ENCODE results near the gene RWDD4.
A peak's percentile ranks its signal among the peaks of the same experiment; 100 is the strongest.
"Not testable (repeated sequence)": the region's sequence is repeated elsewhere in the genome, so short reads cannot be mapped to it uniquely, and the experiment has no call there.

RWDD4 gene

DNA sequence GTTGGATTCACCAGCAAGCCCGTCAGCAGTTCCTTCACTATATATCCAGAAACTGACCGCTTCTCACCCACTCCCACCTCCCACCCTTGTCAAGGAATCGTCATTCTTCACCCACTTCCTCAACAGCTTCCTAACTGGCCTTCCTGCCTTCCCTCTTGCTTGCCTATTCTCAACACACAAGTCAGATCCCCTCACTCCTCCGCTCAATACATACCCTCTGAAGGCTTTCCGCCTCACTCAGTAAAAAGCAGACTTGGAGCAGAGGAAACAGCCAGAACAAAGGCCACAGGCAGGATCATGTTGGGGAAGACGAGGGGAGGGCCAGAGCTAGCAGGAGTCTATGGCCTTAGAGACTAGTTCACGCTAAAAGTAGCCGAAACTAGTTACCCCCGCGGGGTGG is 23.7 kb downstream of the RWDD4 start:
- DNase-seq, result no peak

GRCh38 chr4:183633476-183634400 is 25.2 kb downstream of the RWDD4 start:
- no peak for DNase-seq

- DNase-seq, result no peak
Observed at GRCh38 chr4:183632689-183633088, 26.3 kb downstream of the RWDD4 start.

- no peak for DNase-seq
Observed at GRCh38 chr4:183631577-183632198, 27.3 kb downstream of the RWDD4 start.

DNA sequence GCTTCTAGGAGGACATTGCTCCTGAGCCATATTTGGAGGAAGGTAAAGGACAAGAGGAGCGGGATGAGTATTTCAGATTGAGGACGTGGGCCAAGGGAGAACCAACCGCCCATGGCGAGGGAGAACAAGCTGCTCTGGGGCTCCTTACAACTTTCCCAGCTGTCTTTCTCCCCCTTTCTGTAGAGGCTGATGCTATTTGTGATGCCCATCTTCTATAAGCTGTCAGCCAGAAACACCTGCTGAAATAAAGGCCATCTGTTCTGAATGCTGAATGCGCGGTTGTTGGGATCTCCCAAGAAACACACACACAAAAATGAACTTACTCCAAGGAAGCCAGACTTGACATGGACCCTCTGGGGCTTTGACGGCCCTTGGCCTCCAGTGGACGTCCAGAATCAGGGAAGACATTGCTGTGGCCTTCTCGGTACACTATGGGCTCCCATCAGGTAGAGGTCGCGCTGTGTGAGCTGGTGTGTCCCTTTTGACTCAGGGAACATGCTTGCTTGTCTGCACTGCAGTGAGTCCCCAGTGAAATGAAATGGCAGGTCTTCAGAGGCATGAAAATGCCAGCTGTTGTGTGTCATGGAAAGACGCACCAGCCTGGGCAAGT is 30.9 kb downstream of the RWDD4 start:
- DNase-seq, result no peak

DNA sequence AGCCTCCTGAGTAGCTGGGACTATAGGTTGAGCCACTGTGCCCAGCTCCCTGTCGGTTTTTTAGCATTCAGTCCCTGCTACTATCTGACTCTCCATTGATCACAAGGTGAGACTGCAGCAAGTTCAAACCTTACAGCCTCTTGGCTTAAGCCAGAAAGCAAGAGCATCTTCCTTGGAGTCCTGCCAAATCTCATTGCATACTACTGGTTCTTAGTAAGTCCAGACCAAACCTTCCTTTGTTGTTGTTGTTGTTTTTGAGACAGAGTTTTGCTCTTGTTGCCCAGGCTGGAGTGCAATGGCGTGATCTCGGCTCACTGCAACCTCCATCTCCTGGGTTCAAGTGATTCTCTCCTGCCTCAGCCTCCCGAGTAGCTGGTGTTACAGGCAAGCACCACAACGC is 31.7 kb downstream of the RWDD4 start:
- not testable (repeated sequence) for DNase-seq

DNA sequence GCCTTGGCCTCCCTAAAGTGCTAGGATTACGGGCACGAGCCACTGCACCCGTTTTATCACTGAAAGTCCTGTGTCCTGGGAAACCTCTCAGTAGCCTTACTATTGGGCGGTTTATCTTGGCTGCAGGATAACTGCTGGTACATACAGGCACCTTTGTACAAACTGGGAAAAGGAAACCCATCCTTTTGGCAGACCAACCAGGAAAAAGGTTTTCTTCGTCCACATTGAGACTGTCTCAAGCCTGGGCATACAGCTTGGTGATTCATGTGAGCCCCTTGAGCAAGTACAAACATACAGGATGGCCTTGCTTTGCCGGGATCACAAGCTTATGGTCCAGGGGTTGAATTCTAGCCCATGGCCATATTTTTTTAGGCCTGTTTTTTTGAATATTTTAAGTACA is 32.8 kb downstream of the RWDD4 start:
- DNase-seq, result no peak

DNA sequence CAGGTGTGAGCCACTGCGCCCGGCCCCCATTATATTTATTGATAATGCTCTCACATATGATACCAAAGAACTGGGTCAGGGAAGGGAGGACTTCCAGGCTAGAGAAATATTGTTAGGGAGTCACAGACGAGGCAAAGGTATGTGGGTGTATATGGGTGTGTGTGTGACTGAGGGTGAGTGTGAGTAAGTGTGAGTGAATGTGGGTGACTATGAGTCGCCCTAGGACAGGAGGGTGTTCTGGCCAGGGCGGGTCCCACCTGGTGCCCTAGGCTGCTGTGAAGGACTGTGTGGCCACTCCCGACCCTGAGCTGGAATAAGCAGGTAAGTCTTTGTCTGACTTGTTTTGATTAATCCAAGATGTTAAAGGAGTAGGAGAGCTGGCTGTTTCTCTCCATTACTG is 34.4 kb downstream of the RWDD4 start:
- DNase-seq, result no peak

GRCh38 chr4:183621875-183622274 is 37.1 kb downstream of the RWDD4 start:
- no peak for DNase-seq

DNA sequence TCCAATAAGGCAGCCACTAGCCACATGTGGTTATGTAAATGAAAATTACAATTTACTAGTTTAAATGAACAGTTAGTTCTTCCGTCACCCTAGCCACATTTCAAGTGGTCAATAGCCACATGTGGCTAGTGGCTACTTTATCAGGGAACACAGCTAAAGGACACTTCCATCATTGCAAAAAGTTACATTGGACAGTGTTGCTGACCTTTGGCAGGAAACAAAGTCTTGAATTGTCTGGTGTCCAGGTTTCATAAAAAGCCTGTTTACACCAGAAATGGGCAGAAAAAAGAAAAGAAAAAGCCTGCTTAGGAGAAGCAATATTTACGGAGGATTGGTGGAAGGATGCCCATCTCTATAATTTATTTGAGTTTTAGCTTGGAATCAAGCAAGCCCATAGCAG is 38.6 kb downstream of the RWDD4 start:
- DNase-seq, result no peak

- no peak for DNase-seq
Observed at GRCh38 chr4:183618681-183619080, 40.3 kb downstream of the RWDD4 start.

GRCh38 chr4:183617075-183617474 is 41.9 kb downstream of the RWDD4 start:
- no peak for DNase-seq

DNA sequence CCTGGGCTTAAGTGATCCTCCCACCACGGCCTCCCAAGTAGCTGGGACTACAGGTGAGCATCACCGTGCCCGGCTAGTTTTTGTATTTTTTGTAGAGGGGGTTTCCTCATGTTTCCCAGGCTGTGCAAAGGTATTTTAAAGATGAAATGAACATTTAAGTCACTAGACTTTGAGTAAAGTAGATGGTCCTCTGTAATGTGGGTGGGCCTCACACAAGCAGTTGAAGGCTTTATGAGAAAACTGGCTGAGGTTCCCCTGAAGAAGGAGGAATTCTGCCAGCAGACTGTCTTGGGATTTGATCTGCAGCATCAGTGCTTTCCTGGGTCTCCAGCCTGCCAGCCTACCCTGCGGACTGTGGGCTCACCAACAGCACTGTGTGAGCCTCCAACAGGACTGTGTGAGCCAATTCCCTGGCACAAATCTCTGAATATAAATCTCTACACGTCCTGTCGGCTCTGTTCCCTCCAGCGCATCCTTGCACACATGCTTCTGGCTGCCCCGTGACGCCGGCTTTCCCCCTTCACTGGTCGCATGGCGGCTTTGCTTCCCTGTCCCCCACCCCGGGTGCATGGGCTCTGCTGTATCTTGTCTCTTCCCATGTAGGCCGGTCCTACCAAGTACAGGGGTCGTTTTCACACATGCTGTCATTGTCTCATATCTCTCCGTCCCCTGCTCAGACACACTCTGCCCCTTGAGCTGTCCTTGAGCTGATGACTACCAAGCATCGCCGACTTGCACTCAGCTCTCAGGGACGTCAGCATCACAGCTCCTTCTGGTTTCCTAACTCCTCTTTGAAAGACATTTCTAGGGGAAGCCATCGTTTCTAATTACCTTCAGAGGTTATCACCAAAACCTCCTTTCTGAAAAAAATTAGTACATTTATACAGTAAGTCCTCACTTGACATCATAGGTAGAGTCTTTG is 46.4 kb downstream of the RWDD4 start:
- DNase-seq, result no peak

GRCh38 chr4:183611210-183611830 is 47.7 kb downstream of the RWDD4 start:
- no peak for DNase-seq

DNA sequence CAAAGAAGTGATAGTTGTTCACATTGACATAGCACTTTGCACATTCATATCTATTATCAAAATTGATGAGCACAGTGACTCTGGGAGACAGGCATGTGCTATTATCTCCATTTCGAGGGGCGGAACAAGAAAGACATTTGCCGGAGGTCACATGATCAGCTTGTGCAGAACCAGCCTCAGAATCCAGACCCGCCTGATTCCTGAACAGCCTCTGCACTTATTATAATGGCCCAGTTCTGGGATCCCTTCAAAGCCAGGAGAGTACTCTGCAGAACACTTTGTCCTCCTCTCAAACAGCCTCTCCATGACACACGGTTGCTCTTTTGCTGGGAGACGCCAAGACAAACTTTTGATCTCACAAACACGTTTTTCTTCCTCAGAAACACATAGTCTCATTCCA is 48.4 kb downstream of the RWDD4 start:
- no peak for DNase-seq

GRCh38 chr4:183610033-183610432 is 49.0 kb downstream of the RWDD4 start:
- DNase-seq, result peak; percentile 29

GRCh38 chr4:183609151-183609550 is 49.8 kb downstream of the RWDD4 start:
- no peak for DNase-seq

- DNase-seq, result no peak
Observed at GRCh38 chr4:183607894-183608293, 51.1 kb downstream of the RWDD4 start.

- peak; percentile 13 for DNase-seq
Observed at GRCh38 chr4:183602557-183603027, 56.4 kb downstream of the RWDD4 start.

GRCh38 chr4:183601381-183601780 is 57.6 kb downstream of the RWDD4 start:
- no peak for DNase-seq

- DNase-seq, result peak; percentile 27
Observed at GRCh38 chr4:183600189-183600685, 58.7 kb downstream of the RWDD4 start.

GRCh38 chr4:183599690-183600089 is 59.3 kb downstream of the RWDD4 start:
- DNase-seq, result peak; percentile 4
